ENCODE results near the gene VSTM1. TPM values are rescaled to one million over a fixed set of nuclear protein-coding genes. Genes with fewer than 3 reads are reported as not detected.

The VSTM1 gene
- total and polyA plus RNA-seq, 2 donors (not counting 3 experiments of a cell fraction or from before 2014, with no cell fraction given) = not detected

- Histone ChIP-seq H3K4me2 (ENCODE audit: insufficient read depth, low read length) (no peak overlapping the region), H3K36me3 (ENCODE audit: control insufficient read depth in 2 of 2, extremely low read depth in 1 of 2, insufficient read depth in 2 of 2, low read length in 2 of 2) (no peaks in the 10 kb centered on the region), H3K4me1 (ENCODE audit: control insufficient read depth, extremely low read depth, insufficient read depth, low read length) (peaks cover 18% of the 10 kb centered on the region), H3K79me2 (ENCODE audit: control insufficient read depth, insufficient read depth, low read length) (no peaks in the 10 kb centered on the region), H3K27ac (ENCODE audit: insufficient read depth, low read depth, low read length) (no peak overlapping the region), H3K9me1 (replicated peaks; ENCODE audit: control insufficient read depth, extremely low read depth, insufficient read depth, low read length) (no peaks in the 10 kb centered on the region), H2AFZ (ENCODE audit: low read depth, low read length) (peak overlapping the region; percentile 36), H3K9ac (replicated peaks; ENCODE audit: extremely low read depth, insufficient read depth, low read length) (no peak overlapping the region), H4K20me1 (replicated peaks; ENCODE audit: control insufficient read depth, extremely low read depth, insufficient read depth, low read length) (no peaks in the 10 kb centered on the region), H3K27me3 (ENCODE audit: control insufficient read depth in 2 of 2, insufficient read depth in 2 of 2, low read length in 2 of 2) (no peaks in the 10 kb centered on the region), H3K9me3 (replicated peaks; ENCODE audit: control insufficient read depth, insufficient read depth, low read length) (no peaks in the 10 kb centered on the region), H3K4me3 (replicated peaks in 1 of 3; ENCODE audit: insufficient read depth in 1 of 3, low read depth in 1 of 3, low read length in 3 of 3) (no peak overlapping the region)
- TF ChIP-seq GATA2 (IDR thresholded peaks at IDR 0.05; ENCODE audit: insufficient read depth, insufficient read length, low read depth, low read length) (no peak), JUN (IDR thresholded peaks at IDR 0.05; ENCODE audit: borderline replicate concordance, insufficient read depth, insufficient read length, low read depth) (no peak), CTCF (IDR thresholded peaks at IDR 0.05; ENCODE audit: extremely low read depth in 1 of 2, insufficient read depth in 1 of 2, low read depth in 1 of 2, low read length in 2 of 2) (no peak), POLR2AphosphoS5 (IDR thresholded peaks at IDR 0.05; ENCODE audit: insufficient read depth, low read depth, low read length) (no peak), MAX (IDR thresholded peaks at IDR 0.05; ENCODE audit: insufficient read depth, insufficient read length) (no peak), FOS (IDR thresholded peaks at IDR 0.05; ENCODE audit: borderline replicate concordance, insufficient read depth, low read length) (no peak), EZH2 (IDR thresholded peaks at IDR 0.05; ENCODE audit: borderline replicate concordance, low read depth, low read length, severe bottlenecking) (no peak), MYC (IDR thresholded peaks at IDR 0.05; ENCODE audit: low read depth, low read length) (no peak), POLR2A (IDR thresholded peaks at IDR 0.05; ENCODE audit: low read depth, low read length) (no peak)
- POLR2A ChIA-PET = no interaction called here
- intact Hi-C loops (cut with micrococcal nuclease) (no loop called here), dilution Hi-C loops (cut with MboI; ENCODE audit: extremely low pct_ligation_motif_present, low sequenced_read_pairs) (no loop called here)
- FAIRE-seq = no peak
- DNase-seq (ENCODE audit: low read depth, low spot score) = no peak
- BruUV-seq (replicated peaks) = no TSS peak
- CTCF ChIA-PET = interaction anchor here (1.0 kb wide), 1 partner anchor 18 kb away, joined by 6 read pairs; no protein-coding TSS in a partner anchor
Measured at GRCh38 chr19:54011507-54012211, 52.0 kb downstream of the VSTM1 start.
